Measurements from ENCODE around the gene STIMATE. TPM values are rescaled to one million over a fixed set of nuclear protein-coding genes. Genes with fewer than 3 reads are reported as not detected.

Gene STIMATE
- total and polyA plus RNA-seq, 12 donors = 15.4 to 42.8 (median 22.2) TPM

DNA sequence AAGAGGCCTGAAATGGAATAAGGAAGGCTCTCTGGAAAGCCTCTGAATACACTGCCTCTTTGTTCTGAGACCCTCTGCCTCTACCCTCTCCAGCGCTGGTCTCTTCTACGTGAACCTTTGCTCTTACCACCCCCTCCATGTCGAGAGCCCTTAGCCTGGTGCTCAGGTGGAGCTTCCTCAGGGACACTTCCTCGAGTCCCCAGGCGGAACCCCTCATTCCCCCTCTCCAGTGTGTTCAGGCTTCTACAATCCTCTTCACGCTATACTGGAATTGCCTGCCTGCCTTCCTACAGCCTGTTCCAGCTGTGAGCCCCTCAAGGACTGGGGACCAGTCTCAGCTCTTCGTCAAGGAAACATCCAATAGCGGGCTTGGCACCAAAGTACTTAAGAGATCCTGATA lies 7.4 kb downstream of the STIMATE start:
- intact Hi-C loops (cut with DNase I) = no loop called here
- TF ChIP-seq POLR2A (IDR thresholded peaks at IDR 0.05) = no peak
- TF ChIP-seq, protein P1, sequence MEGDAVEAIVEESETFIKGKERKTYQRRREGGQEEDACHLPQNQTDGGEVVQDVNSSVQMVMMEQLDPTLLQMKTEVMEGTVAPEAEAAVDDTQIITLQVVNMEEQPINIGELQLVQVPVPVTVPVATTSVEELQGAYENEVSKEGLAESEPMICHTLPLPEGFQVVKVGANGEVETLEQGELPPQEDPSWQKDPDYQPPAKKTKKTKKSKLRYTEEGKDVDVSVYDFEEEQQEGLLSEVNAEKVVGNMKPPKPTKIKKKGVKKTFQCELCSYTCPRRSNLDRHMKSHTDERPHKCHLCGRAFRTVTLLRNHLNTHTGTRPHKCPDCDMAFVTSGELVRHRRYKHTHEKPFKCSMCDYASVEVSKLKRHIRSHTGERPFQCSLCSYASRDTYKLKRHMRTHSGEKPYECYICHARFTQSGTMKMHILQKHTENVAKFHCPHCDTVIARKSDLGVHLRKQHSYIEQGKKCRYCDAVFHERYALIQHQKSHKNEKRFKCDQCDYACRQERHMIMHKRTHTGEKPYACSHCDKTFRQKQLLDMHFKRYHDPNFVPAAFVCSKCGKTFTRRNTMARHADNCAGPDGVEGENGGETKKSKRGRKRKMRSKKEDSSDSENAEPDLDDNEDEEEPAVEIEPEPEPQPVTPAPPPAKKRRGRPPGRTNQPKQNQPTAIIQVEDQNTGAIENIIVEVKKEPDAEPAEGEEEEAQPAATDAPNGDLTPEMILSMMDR (IDR thresholded peaks at IDR 0.05) = no peak
- Histone ChIP-seq H3K27me3 (no peaks in the 10 kb centered on the region), H3K9me3 (replicated peaks in 1 of 3) (no peaks in the 10 kb centered on the region), H3K27ac (no peak overlapping the region), H3K36me3 (replicated peaks in 1 of 2) (no peaks in the 10 kb centered on the region), H3K4me1 (replicated peaks in 1 of 2) (peaks cover 25 to 43% of the 10 kb centered on the region in 2 donors), H3K4me3 (no peak overlapping the region)
- peak in 1 of 7 donors; percentile 17 for DNase-seq
- WGBS, 4 donors = 87 to 94% (median 89%) methylated on average over 8 of the region's 8 CpGs

DNA sequence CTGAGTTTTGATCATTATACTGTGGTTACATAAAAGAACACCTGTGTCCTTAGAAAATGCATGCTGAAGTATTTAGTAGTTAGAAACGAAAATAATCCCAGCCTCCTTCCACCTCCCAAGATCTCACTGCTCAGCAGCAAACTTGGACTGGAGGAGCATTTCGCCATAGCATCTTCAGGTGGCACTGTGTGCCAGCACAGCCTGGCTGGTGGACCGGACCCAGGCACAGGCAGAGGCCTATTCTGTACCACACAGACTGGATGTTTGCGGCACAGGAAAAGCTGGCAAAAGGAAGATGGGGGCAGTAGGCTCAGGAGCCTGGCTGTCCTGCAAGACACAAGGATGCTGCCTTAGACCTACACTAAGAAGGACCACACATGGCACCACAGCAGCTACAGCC lies 10.2 kb downstream of the STIMATE start:
- no peak for TF ChIP-seq POLR2A (IDR thresholded peaks at IDR 0.05)
- TF ChIP-seq, protein P1 (IDR thresholded peaks at IDR 0.05) = no peak
- DNase-seq = no peak
- WGBS, 4 donors = 81 to 89% (median 84%) methylated on average over 3 to 4 of the region's 4 CpGs
- Histone ChIP-seq H3K27ac (no peak overlapping the region), H3K4me3 (no peak overlapping the region), H3K9me3 (replicated peaks in 1 of 3) (no peaks in the 10 kb centered on the region), H3K27me3 (no peaks in the 10 kb centered on the region), H3K4me1 (replicated peaks in 1 of 2) (peaks cover 7 to 17% of the 10 kb centered on the region in 2 donors), H3K36me3 (replicated peaks in 1 of 2) (no peaks in the 10 kb centered on the region)
- intact Hi-C loops (cut with DNase I) = no loop called here

DNA sequence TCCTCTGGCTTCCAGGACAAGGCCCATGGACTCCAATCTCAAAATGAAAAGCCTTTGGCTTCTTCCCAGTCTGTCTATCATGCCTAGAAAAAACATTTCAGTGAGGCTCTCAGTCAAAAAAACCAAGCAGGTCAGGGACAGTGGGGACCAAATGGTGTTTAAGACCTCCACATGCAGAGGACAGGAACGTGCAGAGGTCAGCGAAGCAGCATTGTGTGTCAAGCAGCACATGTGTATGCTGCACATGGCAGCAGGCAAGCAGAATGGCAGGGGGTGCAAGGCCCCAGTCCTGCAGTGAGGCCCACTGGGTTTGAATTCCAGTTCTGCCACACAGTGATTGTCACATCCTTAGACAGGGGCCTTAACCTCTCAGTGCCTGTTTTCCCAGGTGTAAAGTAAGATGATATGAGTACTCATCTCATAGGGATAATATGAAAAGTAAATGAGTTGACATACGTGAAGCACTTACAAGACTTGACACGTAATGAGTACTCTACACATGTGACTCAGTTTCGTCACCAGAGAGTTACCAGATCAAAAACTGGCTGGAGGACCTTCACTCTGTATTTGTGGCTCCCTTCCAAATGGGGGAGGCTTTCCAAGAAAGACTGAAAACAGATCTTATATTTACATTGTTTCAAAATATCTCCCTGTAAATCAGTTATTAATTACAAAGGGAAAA lies 11.2 kb downstream of the STIMATE start:
- 66 to 71% (median 67%) methylated on average over 5 of the region's 5 CpGs for WGBS, 4 donors
- TF ChIP-seq, protein P1 (IDR thresholded peaks at IDR 0.05) = no peak
- no peak for TF ChIP-seq POLR2A (IDR thresholded peaks at IDR 0.05)
- Histone ChIP-seq H3K4me3 (no peak overlapping the region), H3K4me1 (replicated peaks in 1 of 2) (peaks cover 0 to 7% of the 10 kb centered on the region in 2 donors), H3K9me3 (replicated peaks in 1 of 3) (no peaks in the 10 kb centered on the region), H3K27ac (peak overlapping the region in 1 of 5 donors; percentile 40), H3K27me3 (no peaks in the 10 kb centered on the region), H3K36me3 (replicated peaks in 1 of 2) (no peaks in the 10 kb centered on the region)
- intact Hi-C loops (cut with DNase I) = no loop called here
- DNase-seq = peak in 1 of 7 donors; percentile 28

DNA sequence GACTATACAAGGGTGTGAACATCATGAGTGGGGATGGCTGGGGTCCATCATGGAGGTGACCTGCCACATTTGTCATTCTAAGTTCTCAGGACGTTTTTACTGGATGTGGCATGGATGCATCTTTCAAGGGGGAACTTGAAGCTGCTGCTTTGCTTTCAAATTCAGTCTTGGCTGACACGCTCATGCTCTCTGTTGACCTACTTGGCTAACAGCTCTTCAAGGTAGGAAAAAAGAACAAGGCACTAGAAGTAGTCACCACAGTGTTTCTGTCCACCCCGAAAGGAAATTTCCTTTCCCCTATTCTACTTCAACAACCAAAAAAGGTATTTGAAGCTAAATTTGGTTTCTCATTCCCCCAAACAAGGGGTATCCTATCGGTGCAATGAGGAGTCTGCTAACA lies 15.0 kb downstream of the STIMATE start:
- H3K27ac ChIP-seq = no peak overlapping the region
- H3K27me3 ChIP-seq = no peaks in the 10 kb centered on the region
- no peaks in the 10 kb centered on the region for H3K9me3 ChIP-seq (replicated peaks in 1 of 3)
- intact Hi-C loops (cut with DNase I) = no loop called here
- no peak for TF ChIP-seq POLR2A (IDR thresholded peaks at IDR 0.05)
- TF ChIP-seq, protein P1 (IDR thresholded peaks at IDR 0.05) = no peak
- peak in 2 of 7 donors; percentile 3 for DNase-seq
- H3K4me1 ChIP-seq (replicated peaks in 1 of 2) = no peaks in the 10 kb centered on the region
- 85 to 86% (median 86%) methylated on average over 4 of the region's 4 CpGs for WGBS, 4 donors
- no peak overlapping the region for H3K4me3 ChIP-seq
- H3K36me3 ChIP-seq (replicated peaks in 1 of 2) = no peaks in the 10 kb centered on the region

Measured in adrenal gland (tissue), 12 donors.